ENCODE results near the gene SLAMF7. TPM values are rescaled to one million over a fixed set of nuclear protein-coding genes. Genes with fewer than 3 reads are reported as not detected.

SLAMF7 gene
- total and polyA plus RNA-seq, 2 donors (not counting 1 experiment from before 2014, with no cell fraction given) = not detected

DNA sequence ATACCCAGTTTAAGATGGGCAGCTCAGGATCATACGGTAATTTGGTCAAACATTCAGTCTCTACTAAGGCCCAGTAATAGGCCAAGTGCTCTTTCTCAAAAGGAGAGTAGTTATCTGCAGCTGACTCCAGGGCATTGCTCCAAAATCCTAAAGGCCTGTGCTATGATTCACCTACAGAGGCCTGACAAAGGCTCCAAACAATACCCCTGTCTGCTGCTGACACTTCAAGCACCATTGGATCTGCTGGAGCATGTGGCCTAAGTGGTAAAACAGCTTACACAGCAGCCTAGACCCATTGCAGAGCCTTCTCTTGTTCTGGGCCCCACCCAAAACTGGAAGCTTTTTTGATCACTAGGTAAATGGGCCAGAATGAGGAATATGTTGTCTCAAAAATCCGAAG is 22.8 kb downstream of the SLAMF7 start:
- H3K4me3 ChIP-seq (replicated peaks in 1 of 4; ENCODE audit: control extremely low read depth in 1 of 4, insufficient read depth in 1 of 4, low read depth in 3 of 4, low read length in 4 of 4) = no peak overlapping the region
- no peaks in the 10 kb centered on the region for H4K20me1 ChIP-seq (ENCODE audit: control insufficient read depth, extremely low read depth, insufficient read depth, low read length)
- H3K36me3 ChIP-seq (ENCODE audit: control insufficient read depth, insufficient read depth, low read length) = no peaks in the 10 kb centered on the region
- no peaks in the 10 kb centered on the region for H3K9me3 ChIP-seq (ENCODE audit: control insufficient read depth, insufficient read depth, low read depth, low read length)
- H3K27ac ChIP-seq (ENCODE audit: insufficient read depth, low read length) = no peak overlapping the region
- DNase-seq (ENCODE audit: low read depth in 2 of 2) = no peak
- H3K4me2 ChIP-seq (ENCODE audit: extremely low read depth, insufficient read depth, low read length) = no peak overlapping the region
- H3K79me2 ChIP-seq (ENCODE audit: control insufficient read depth, insufficient read depth, low read length) = no peaks in the 10 kb centered on the region
- no peaks in the 10 kb centered on the region for H3K27me3 ChIP-seq (ENCODE audit: control insufficient read depth, insufficient read depth, low read length)
- no peak overlapping the region for H3K9ac ChIP-seq (ENCODE audit: insufficient read depth, low read length)
- no peak overlapping the region for H2AFZ ChIP-seq (ENCODE audit: low read length)
- TF ChIP-seq EZH2 (IDR thresholded peaks at IDR 0.05; ENCODE audit: low read length, missing control alignments) = no peak
- TF ChIP-seq CTCF (conservative IDR thresholded peaks at IDR 0.05 in 1 of 2, IDR thresholded peaks at IDR 0.05 in 1 of 2; ENCODE audit: low read depth in 1 of 2, low read length in 2 of 2) = no peak
- H3K4me1 ChIP-seq (ENCODE audit: control insufficient read depth, extremely low read depth, insufficient read depth, low read length) = no peaks in the 10 kb centered on the region

GRCh38 chr1:160763993-160764392 is 24.9 kb downstream of the SLAMF7 start:
- Histone ChIP-seq H3K27ac (ENCODE audit: insufficient read depth, low read length) (no peak overlapping the region), H3K27me3 (ENCODE audit: control insufficient read depth, insufficient read depth, low read length) (no peaks in the 10 kb centered on the region), H3K9ac (ENCODE audit: insufficient read depth, low read length) (no peak overlapping the region), H3K4me2 (ENCODE audit: extremely low read depth, insufficient read depth, low read length) (no peak overlapping the region), H3K4me3 (replicated peaks in 1 of 4; ENCODE audit: control extremely low read depth in 1 of 4, insufficient read depth in 1 of 4, low read depth in 3 of 4, low read length in 4 of 4) (no peak overlapping the region), H3K9me3 (ENCODE audit: control insufficient read depth, insufficient read depth, low read depth, low read length) (no peaks in the 10 kb centered on the region), H4K20me1 (ENCODE audit: control insufficient read depth, extremely low read depth, insufficient read depth, low read length) (no peaks in the 10 kb centered on the region), H3K4me1 (ENCODE audit: control insufficient read depth, extremely low read depth, insufficient read depth, low read length) (no peaks in the 10 kb centered on the region), H2AFZ (ENCODE audit: low read length) (no peak overlapping the region), H3K36me3 (ENCODE audit: control insufficient read depth, insufficient read depth, low read length) (no peaks in the 10 kb centered on the region), H3K79me2 (ENCODE audit: control insufficient read depth, insufficient read depth, low read length) (no peaks in the 10 kb centered on the region)
- no peak for DNase-seq (ENCODE audit: low read depth in 2 of 2)
- no peak for TF ChIP-seq CTCF (conservative IDR thresholded peaks at IDR 0.05 in 1 of 2, IDR thresholded peaks at IDR 0.05 in 1 of 2; ENCODE audit: low read depth in 1 of 2, low read length in 2 of 2)
- no peak for TF ChIP-seq EZH2 (IDR thresholded peaks at IDR 0.05; ENCODE audit: low read length, missing control alignments)

GRCh38 chr1:160767395-160768294 is 28.6 kb downstream of the SLAMF7 start:
- H3K36me3 ChIP-seq (ENCODE audit: control insufficient read depth, insufficient read depth, low read length) = no peaks in the 10 kb centered on the region
- H3K79me2 ChIP-seq (ENCODE audit: control insufficient read depth, insufficient read depth, low read length) = no peaks in the 10 kb centered on the region
- DNase-seq (ENCODE audit: low read depth in 2 of 2) = no peak
- no peak overlapping the region for H2AFZ ChIP-seq (ENCODE audit: low read length)
- no peaks in the 10 kb centered on the region for H4K20me1 ChIP-seq (ENCODE audit: control insufficient read depth, extremely low read depth, insufficient read depth, low read length)
- H3K27me3 ChIP-seq (ENCODE audit: control insufficient read depth, insufficient read depth, low read length) = no peaks in the 10 kb centered on the region
- H3K4me2 ChIP-seq (ENCODE audit: extremely low read depth, insufficient read depth, low read length) = no peak overlapping the region
- H3K27ac ChIP-seq (ENCODE audit: insufficient read depth, low read length) = no peak overlapping the region
- no peak overlapping the region for H3K4me3 ChIP-seq (replicated peaks in 1 of 4; ENCODE audit: control extremely low read depth in 1 of 4, insufficient read depth in 1 of 4, low read depth in 3 of 4, low read length in 4 of 4)
- no peaks in the 10 kb centered on the region for H3K4me1 ChIP-seq (ENCODE audit: control insufficient read depth, extremely low read depth, insufficient read depth, low read length)
- H3K9ac ChIP-seq (ENCODE audit: insufficient read depth, low read length) = no peak overlapping the region
- H3K9me3 ChIP-seq (ENCODE audit: control insufficient read depth, insufficient read depth, low read depth, low read length) = no peaks in the 10 kb centered on the region
- no peak for TF ChIP-seq CTCF (conservative IDR thresholded peaks at IDR 0.05 in 1 of 2, IDR thresholded peaks at IDR 0.05 in 1 of 2; ENCODE audit: low read depth in 1 of 2, low read length in 2 of 2)
- no peak for TF ChIP-seq EZH2 (IDR thresholded peaks at IDR 0.05; ENCODE audit: low read length, missing control alignments)

Measured in fibroblast of lung (primary cell).